PC-3 (cell line): Measurements from ENCODE around the gene MPND. TPM values are rescaled to one million over a fixed set of nuclear protein-coding genes. Genes with fewer than 3 reads are reported as not detected.

Source experiments
- ATAC-seq: fragments of 200-7000 bp; cut with Tn5 transposase; 2 replicates; pipeline ENCODE4 v1.9.1; 2020; ENCODE audit warnings: mild to moderate bottlenecking, moderate library complexity
- BruUV-seq: library from RNA; stranded (reverse); fragments of 400-500 nt; replicated peaks from 2 replicates; lab custom pipeline; 2021; lab: Mats Ljungman, UMichigan
- CTCF ChIA-PET: fragments of 300-600 bp; sonication (Branson Sonifier 250); formaldehyde crosslinking; loops from one replicate; lab custom pipeline; 2022; ENCODE audit warnings: antibody characterized with exemption; lab: Charles Lee
- POLR2A ChIA-PET: fragments of 300-600 bp; sonication (Branson Sonifier 250); formaldehyde crosslinking; loops from one replicate; lab custom pipeline; 2022; ENCODE audit warnings: antibody characterized with exemption; ENCODE audit not compliant: unreplicated experiment; lab: Charles Lee
- DNase-seq: peaks from one replicate; pipeline ENCODE4 v3.0.0-alpha.2; 2015
- H2AFZ ChIP-seq: fragments of 300-600 bp; sonication (generic); 2 replicates; pipeline ENCODE4 v1.6.0; 2016; ENCODE audit warnings: antibody characterized with exemption, low read length
- H3F3A ChIP-seq: fragments of 300-600 bp; sonication (generic); one replicate; pipeline ENCODE4 v1.6.0; 2017; ENCODE audit warnings: antibody characterized with exemption, low read length, control low read depth, mild to moderate bottlenecking; ENCODE audit not compliant: unreplicated experiment
- H3K27ac ChIP-seq: fragments of 300-600 bp; sonication (generic); 2 replicates; pipeline ENCODE4 v1.5.1; 2016; ENCODE audit warnings: mild to moderate bottlenecking, low read length
- H3K27me3 ChIP-seq: fragments of 300-600 bp; sonication (generic); 2 replicates; pipeline ENCODE4 v1.6.1; 2016; ENCODE audit warnings: low read length, mixed read lengths
- H3K36me3 ChIP-seq: fragments of 300-600 bp; sonication (generic); 2 replicates; pipeline ENCODE4 v1.6.1; 2016; ENCODE audit warnings: low read depth, mixed run types, low read length, mixed read lengths
- H3K4me1 ChIP-seq: fragments of 300-600 bp; sonication (generic); 2 replicates; pipeline ENCODE4 v1.5.1; 2016; ENCODE audit warnings: low read length; ENCODE audit not compliant: insufficient read depth
- H3K4me2 ChIP-seq: fragments of 300-600 bp; sonication (generic); 2 replicates; pipeline ENCODE4 v1.6.0; 2016; ENCODE audit warnings: low read length
- H3K4me3 ChIP-seq: fragments of 300-600 bp; sonication (generic); 2 replicates; pipeline ENCODE4 v1.5.1; 2016; ENCODE audit warnings: mild to moderate bottlenecking, low read length, mixed read lengths
- H3K79me2 ChIP-seq: fragments of 300-600 bp; sonication (generic); 2 replicates; pipeline ENCODE4 v1.6.1; 2017; ENCODE audit warnings: low read length, mixed read lengths
- H3K9ac ChIP-seq: fragments of 300-600 bp; sonication (generic); 2 replicates; pipeline ENCODE4 v1.6.0; 2016; ENCODE audit warnings: mild to moderate bottlenecking, low read length
- H3K9me2 ChIP-seq: fragments of 300-600 bp; sonication (generic); replicated peaks from 2 replicates; pipeline ENCODE4 v1.6.1; 2016; ENCODE audit warnings: mixed run types, low read length, mixed read lengths
- H3K9me3 ChIP-seq: fragments of 300-600 bp; sonication (generic); 2 replicates; pipeline ENCODE4 v1.6.1; 2016; ENCODE audit warnings: low read length, mixed read lengths
- H4K20me1 ChIP-seq: fragments of 300-600 bp; sonication (generic); 2 replicates; pipeline ENCODE4 v1.6.1; 2016; ENCODE audit warnings: low read length, mixed read lengths
- CTCF ChIP-seq: fragments of 300-600 bp; sonication (generic); conservative IDR thresholded peaks from 2 replicates; pipeline ENCODE4 v1.5.1; 2017; ENCODE audit warnings: antibody characterized with exemption, low read depth, mild to moderate bottlenecking, low read length
- EZH2 ChIP-seq: fragments of 300-600 bp; sonication (generic); IDR thresholded peaks from one replicate; pipeline ENCODE4 v1.6.1; 2017; ENCODE audit warnings: antibody characterized with exemption, mild to moderate bottlenecking, low read length; ENCODE audit not compliant: unreplicated experiment
- EZH2phosphoT487 ChIP-seq: fragments of 300-600 bp; sonication (generic); IDR thresholded peaks from 2 replicates; pipeline ENCODE4 v1.6.1; 2018; ENCODE audit warnings: mild to moderate bottlenecking, antibody characterized with exemption, low read length, borderline replicate concordance
- intact Hi-C: fragments of 100-400 bp; cut with micrococcal nuclease; formaldehyde crosslinking; loops from 2 replicates; pipeline ENCODE4 v1.9.0; 2023
- total RNA-seq: library from RNA; depleted of rRNA; stranded (reverse); fragments of >200 nt; gene quantifications from 2 replicates; pipeline ENCODE4 v1.2.3, GENCODE V29; 2014

Gene MPND
- total RNA-seq, 1 experiment from 2014 or later: 5.6 TPM

- H3K9ac ChIP-seq: no peak overlapping the region
- no TSS peak for BruUV-seq
- no peaks in the 10 kb centered on the region for H3K9me2 ChIP-seq
- H3K27me3 ChIP-seq: no peaks in the 10 kb centered on the region
- intact Hi-C loops: no loop called here
- H3K9me3 ChIP-seq: no peaks in the 10 kb centered on the region
- H3K27ac ChIP-seq: no peak overlapping the region
- H4K20me1 ChIP-seq: no peaks in the 10 kb centered on the region
- ATAC-seq (no peak), DNase-seq (no peak)
- H3F3A ChIP-seq: no peaks in the 10 kb centered on the region
- TF ChIP-seq EZH2phosphoT487: no peak
- no peak for TF ChIP-seq EZH2
- no peak for TF ChIP-seq CTCF
- no peak overlapping the region for H3K4me2 ChIP-seq
- H3K4me1 ChIP-seq: no peaks in the 10 kb centered on the region
- no peaks in the 10 kb centered on the region for H3K79me2 ChIP-seq
- POLR2A ChIA-PET: no interaction called here
- no peak overlapping the region for H2AFZ ChIP-seq
- CTCF ChIA-PET: no interaction called here
- H3K36me3 ChIP-seq: no peaks in the 10 kb centered on the region
- no peak overlapping the region for H3K4me3 ChIP-seq
Observed at GRCh38 chr19:4305659-4306058, 37.7 kb upstream of the MPND start.

- no peak overlapping the region for H3K27ac ChIP-seq
- no peaks in the 10 kb centered on the region for H3K79me2 ChIP-seq
- H3K9ac ChIP-seq: no peak overlapping the region
- no peak overlapping the region for H2AFZ ChIP-seq
- no peaks in the 10 kb centered on the region for H3K36me3 ChIP-seq
- ChIA-PET POLR2A (interaction anchor here (0.7 kb wide), 1 partner anchor 11 kb away, joined by 3 read pairs; no protein-coding TSS in a partner anchor), CTCF (no interaction called here)
- H3K9me3 ChIP-seq: no peaks in the 10 kb centered on the region
- intact Hi-C loops: no loop called here
- no peak overlapping the region for H3K4me2 ChIP-seq
- no peak overlapping the region for H3K4me3 ChIP-seq
- no peaks in the 10 kb centered on the region for H3F3A ChIP-seq
- no peak for TF ChIP-seq EZH2
- no peak for TF ChIP-seq CTCF
- no peak for TF ChIP-seq EZH2phosphoT487
- no peaks in the 10 kb centered on the region for H3K9me2 ChIP-seq
- no peaks in the 10 kb centered on the region for H3K27me3 ChIP-seq
- no peaks in the 10 kb centered on the region for H3K4me1 ChIP-seq
- no TSS peak for BruUV-seq
- DNase-seq: peak; percentile 22
- ATAC-seq: no peak
- no peaks in the 10 kb centered on the region for H4K20me1 ChIP-seq
Observed at GRCh38 chr19:4310247-4311121, 32.9 kb upstream of the MPND start.
